ENCODE results near the gene RSAD2.

- no peak for TF ChIP-seq CTCF (IDR thresholded peaks at IDR 0.05; ENCODE audit: low read depth, low read length)
- no peak for TF ChIP-seq POLR2A (IDR thresholded peaks at IDR 0.05; ENCODE audit: extremely low read depth, insufficient read length)
These were observed 66.4 kb downstream of the RSAD2 start for GRCh38 chr2:6943971-6944370.

Measured in NB4 (cell line).